A549 (cell line): ENCODE measurements around the gene KCNK2. TPM values are rescaled to one million over a fixed set of nuclear protein-coding genes. Genes with fewer than 3 reads are reported as not detected.

Source experiments
- ATAC-seq, 2 experiments: fragments of 200-7000 bp in 1 of 2; fragments of >200 bp in 1 of 2; cut with Nextera tagmentation in 1 of 2; cut with Tn5 transposase in 1 of 2; 3 replicates each; pipeline versions ENCODE4 v1.8.0 to v1.9.1; 2018 to 2020; ENCODE audit warnings: mild to moderate bottlenecking in 1 of 2, moderate library complexity in 1 of 2
- CTCF ChIA-PET: fragments of 300-600 bp; sonication (Branson Sonifier 250); formaldehyde crosslinking; extraction: SDS; loops from one replicate; lab custom pipeline; 2021; ENCODE audit warnings: antibody characterized with exemption, inconsistent platforms; lab: Yijun Ruan, JAX
- POLR2A ChIA-PET: fragments of 350-600 bp; formaldehyde crosslinking; extraction: SDS; loops from one replicate; lab custom pipeline; 2021; ENCODE audit warnings: antibody characterized with exemption, inconsistent platforms; lab: Yijun Ruan, JAX
- DNase-seq, 2 experiments: peaks; one replicate each; pipeline versions ENCODE4 v3.0.0 to v3.0.0-alpha.2; 2011 to 2016; ENCODE audit warnings: low read depth in 1 of 2, low spot score in 1 of 2
- FAIRE-seq: peaks from 2 replicates; lab custom pipeline; 2011; peaks lifted over from hg19 to GRCh38; lab: Jason Lieb, UNC
- H3K27ac ChIP-seq, 2 experiments: fragments of >200 bp; sonication (Bioruptor Twin); formaldehyde crosslinking; 3 replicates each; pipeline ENCODE4 v1.5.1; 2016 to 2017
- H3K4me1 ChIP-seq: fragments of >200 bp; sonication (Bioruptor Twin); formaldehyde crosslinking; 3 replicates; pipeline ENCODE4 v1.6.1; 2016
- H3K4me2 ChIP-seq: fragments of >200 bp; sonication (Bioruptor Twin); formaldehyde crosslinking; 3 replicates; pipeline ENCODE4 v1.6.1; 2016
- H3K4me3 ChIP-seq: fragments of >200 bp; sonication (Bioruptor Twin); formaldehyde crosslinking; 3 replicates; pipeline ENCODE4 v1.5.1; 2016
- H3K9me3 ChIP-seq: fragments of >200 bp; sonication (Bioruptor Twin); formaldehyde crosslinking; 3 replicates; pipeline ENCODE4 v1.6.1; 2016
- CEBPB ChIP-seq, 2 experiments: fragments of >200 bp in 1 of 2; sonication (Bioruptor Twin) in 1 of 2; formaldehyde crosslinking in 1 of 2; IDR thresholded peaks; 2 replicates each; pipeline ENCODE4 v1.6.1; 2012 to 2016
- CHD2 ChIP-seq: fragments of 150-350 bp; IDR thresholded peaks from 2 replicates; pipeline ENCODE4 v1.6.1; 2014; ENCODE audit warnings: low read length; ENCODE audit not compliant: partially characterized antibody
- CHD4 ChIP-seq: fragments of 200-600 bp; sonication (generic); IDR thresholded peaks from 2 replicates; pipeline ENCODE4 v1.6.1; 2016; ENCODE audit warnings: antibody characterized with exemption, mild to moderate bottlenecking, borderline replicate concordance
- FOSL2 ChIP-seq, 2 experiments: fragments of 450-650 bp in 1 of 2; fragments of >200 bp in 1 of 2; sonication (Bioruptor Twin) in 1 of 2; formaldehyde crosslinking; IDR thresholded peaks; 2 replicates each; pipeline versions ENCODE4 v1.5.0 to v1.6.1; 2016 to 2020; ENCODE audit warnings: mild to moderate bottlenecking in 1 of 2, moderate library complexity in 1 of 2
- HDAC2 ChIP-seq: fragments of 200-600 bp; sonication (generic); IDR thresholded peaks from 2 replicates; pipeline ENCODE4 v1.6.1; 2016
- HEYL ChIP-seq: fragments of 250-450 bp; sonication (Bioruptor Pico); IDR thresholded peaks from 2 replicates; pipeline ENCODE4 v1.8.0; 2021; ENCODE audit warnings: mild to moderate bottlenecking, moderate library complexity
- HOXB5 ChIP-seq: fragments of 250-450 bp; sonication (Bioruptor Pico); IDR thresholded peaks from 2 replicates; pipeline ENCODE4 v1.5.0; 2020; ENCODE audit warnings: mild to moderate bottlenecking, moderate library complexity
- JUN ChIP-seq, 2 experiments: fragments of >200 bp; sonication (Bioruptor Twin); formaldehyde crosslinking; IDR thresholded peaks; 2 replicates in 1 of 2; 3 replicates in 1 of 2; pipeline ENCODE4 v1.6.1; 2016 to 2017
- MAFK ChIP-seq: fragments of 450-650 bp; IDR thresholded peaks from 2 replicates; pipeline ENCODE4 v1.6.1; 2014; ENCODE audit not compliant: partially characterized antibody
- NFE2L2 ChIP-seq: fragments of 150-350 bp; conservative IDR thresholded peaks from 2 replicates; pipeline ENCODE4 v1.6.1; 2014; ENCODE audit warnings: low read length
- NR3C1 ChIP-seq: fragments of >200 bp; sonication (Bioruptor Twin); formaldehyde crosslinking; IDR thresholded peaks from 3 replicates; pipeline ENCODE4 v1.6.1; 2017
- PHF8 ChIP-seq: fragments of 200-600 bp; sonication (generic); IDR thresholded peaks from 2 replicates; pipeline ENCODE4 v1.6.1; 2016; ENCODE audit warnings: low read depth, mild to moderate bottlenecking, antibody characterized with exemption, moderate library complexity, borderline replicate concordance
- RFX5 ChIP-seq: fragments of 450-650 bp; IDR thresholded peaks from 2 replicates; pipeline ENCODE4 v1.7.1; 2014; ENCODE audit warnings: antibody characterized with exemption, mild to moderate bottlenecking, moderate library complexity
- RNF2 ChIP-seq: fragments of 200-600 bp; sonication (generic); IDR thresholded peaks from 2 replicates; pipeline ENCODE4 v1.6.1; 2016; ENCODE audit warnings: low read depth, mild to moderate bottlenecking, antibody characterized with exemption, moderate library complexity, borderline replicate concordance
- SREBF2 ChIP-seq: fragments of 450-650 bp; IDR thresholded peaks from 2 replicates; pipeline ENCODE4 v1.6.1; 2014; ENCODE audit warnings: mild to moderate bottlenecking, moderate library complexity
- TP53 ChIP-seq: fragments of 250-450 bp; sonication (Bioruptor Pico); IDR thresholded peaks from 2 replicates; pipeline ENCODE4 v1.5.0; 2021; ENCODE audit warnings: mild to moderate bottlenecking, moderate library complexity
- ZC3H11A ChIP-seq: fragments of 450-650 bp; IDR thresholded peaks from 2 replicates; pipeline ENCODE4 v1.6.1; 2014; ENCODE audit warnings: antibody characterized with exemption, mild to moderate bottlenecking
- ZNF302 ChIP-seq: fragments of 250-450 bp; sonication (Bioruptor Pico); IDR thresholded peaks from 2 replicates; pipeline ENCODE4 v1.9.0; 2021; ENCODE audit warnings: inconsistent platforms, mild to moderate bottlenecking, moderate library complexity
- WGBS: methylation state at CpG from one replicate; pipeline ENCODE4 v1.1.6; 2017; ENCODE audit errors: missing lambda C conversion rate; 5-methylcytosine and 5-hydroxymethylcytosine counted together
- polyA plus RNA-seq, 4 experiments: library from polyadenylated mRNA; depleted of rRNA in 3 of 4; stranded (reverse); fragments of >200 nt; fragmentation: RNase III in 1 of 4; extraction: RNeasy Plus Mini Kit Qiagen cat#74134 plus additional on column Dnase treatment in 1 of 4; gene quantifications; 2 replicates in 3 of 4; 3 replicates in 1 of 4; pipeline ENCODE4 v1.2.3, GENCODE V29; 2011 to 2017
- TF ChIP-seq, protein P1 (sequence below): fragments of >200 bp; sonication (Bioruptor Twin); formaldehyde crosslinking; IDR thresholded peaks from 2 replicates; pipeline ENCODE4 v1.6.1; 2016
- TF ChIP-seq, protein P2 (sequence below): IDR thresholded peaks from 2 replicates; pipeline ENCODE4 v1.6.1; 2012; ENCODE audit warnings: low read depth, borderline replicate concordance

Gene KCNK2
- polyA plus RNA-seq, 2 of the 4 experiments (the other 2 are of a cell fraction) = 0.04 TPM; not detected in 1

DNA sequence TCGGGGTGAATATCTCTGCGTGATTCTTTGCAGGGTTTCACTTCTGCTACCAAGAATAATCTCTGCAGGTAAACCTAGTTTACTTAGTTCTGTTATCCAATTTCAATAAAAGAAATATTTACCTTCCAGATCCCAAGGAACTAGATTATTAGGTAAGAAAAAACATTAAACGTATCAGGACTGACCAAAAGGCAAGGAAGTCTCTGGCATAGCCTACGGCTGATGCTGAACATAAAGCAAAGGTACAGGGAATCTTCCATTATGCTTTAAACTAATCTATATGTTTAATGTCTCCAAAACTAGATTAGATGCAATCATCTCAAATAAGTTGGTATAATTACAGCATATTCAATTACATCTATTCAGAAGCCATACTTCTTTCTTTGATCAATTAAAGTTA is 168.9 kb downstream of the KCNK2 start:
- FAIRE-seq = no peak
- Histone ChIP-seq H3K4me3 (no peak overlapping the region), H3K4me1 (no peaks in the 10 kb centered on the region), H3K9me3 (no peaks in the 10 kb centered on the region)
- ChIA-PET CTCF (no interaction called here), POLR2A (no interaction called here)
- DNase-seq = no peak
- WGBS = 37% methylated on average over 4 of the region's 4 CpGs
- ATAC-seq = no peak
- no peak for TF ChIP-seq CHD2
- TF ChIP-seq, protein P1, sequence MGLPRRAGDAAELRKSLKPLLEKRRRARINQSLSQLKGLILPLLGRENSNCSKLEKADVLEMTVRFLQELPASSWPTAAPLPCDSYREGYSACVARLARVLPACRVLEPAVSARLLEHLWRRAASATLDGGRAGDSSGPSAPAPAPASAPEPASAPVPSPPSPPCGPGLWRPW = no peak
- TF ChIP-seq PHF8 = no peak
- TF ChIP-seq HOXB5 (CRISPR knock-in tag) = no peak
- no peak for TF ChIP-seq HDAC2
- no peak for TF ChIP-seq MAFK
- no peak for TF ChIP-seq SREBF2
- TF ChIP-seq FOSL2 (IDR thresholded peaks at IDR 0.05) = no peak
- TF ChIP-seq FOSL2 (CRISPR knock-in tag; IDR thresholded peaks at IDR 0.05) = no peak
- no peak for TF ChIP-seq ZNF302
- TF ChIP-seq, all 56 proteins: peak for 0
- no peak overlapping the region for H3K4me2 ChIP-seq
- no peak overlapping the region for H3K27ac ChIP-seq

DNA sequence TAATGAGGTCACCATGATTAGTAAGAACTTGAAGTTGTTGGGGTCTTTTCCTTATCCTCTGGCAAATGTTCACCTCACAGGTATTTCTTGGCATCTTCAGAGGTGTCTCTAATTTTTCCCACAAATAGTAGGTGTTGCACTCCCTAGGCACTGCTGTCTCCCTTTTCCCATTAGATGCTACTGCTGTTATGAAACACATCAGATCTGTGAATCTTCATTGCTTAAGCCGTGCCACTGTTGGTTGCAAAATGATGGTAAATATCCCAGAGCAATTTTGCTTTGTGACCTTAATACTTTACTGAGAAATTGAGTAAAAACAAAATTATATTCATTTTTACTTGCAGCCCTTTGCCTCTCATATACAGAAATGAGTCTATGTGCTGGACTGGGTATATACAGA is 169.6 kb downstream of the KCNK2 start:
- ATAC-seq (no peak), DNase-seq (no peak), FAIRE-seq (no peak)
- TF ChIP-seq TP53 = no peak
- TF ChIP-seq, protein P2, sequence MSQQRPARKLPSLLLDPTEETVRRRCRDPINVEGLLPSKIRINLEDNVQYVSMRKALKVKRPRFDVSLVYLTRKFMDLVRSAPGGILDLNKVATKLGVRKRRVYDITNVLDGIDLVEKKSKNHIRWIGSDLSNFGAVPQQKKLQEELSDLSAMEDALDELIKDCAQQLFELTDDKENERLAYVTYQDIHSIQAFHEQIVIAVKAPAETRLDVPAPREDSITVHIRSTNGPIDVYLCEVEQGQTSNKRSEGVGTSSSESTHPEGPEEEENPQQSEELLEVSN = no peak
- TF ChIP-seq CEBPB (IDR thresholded peaks at IDR 0.05) = no peak
- Histone ChIP-seq H3K4me1 (no peaks in the 10 kb centered on the region), H3K4me3 (no peak overlapping the region), H3K9me3 (no peaks in the 10 kb centered on the region), H3K27ac (no peak overlapping the region), H3K4me2 (no peak overlapping the region)
- POLR2A ChIA-PET = no interaction called here
- CTCF ChIA-PET = no interaction called here
- 3% methylated on average over 1 of the region's 1 CpG for WGBS

DNA sequence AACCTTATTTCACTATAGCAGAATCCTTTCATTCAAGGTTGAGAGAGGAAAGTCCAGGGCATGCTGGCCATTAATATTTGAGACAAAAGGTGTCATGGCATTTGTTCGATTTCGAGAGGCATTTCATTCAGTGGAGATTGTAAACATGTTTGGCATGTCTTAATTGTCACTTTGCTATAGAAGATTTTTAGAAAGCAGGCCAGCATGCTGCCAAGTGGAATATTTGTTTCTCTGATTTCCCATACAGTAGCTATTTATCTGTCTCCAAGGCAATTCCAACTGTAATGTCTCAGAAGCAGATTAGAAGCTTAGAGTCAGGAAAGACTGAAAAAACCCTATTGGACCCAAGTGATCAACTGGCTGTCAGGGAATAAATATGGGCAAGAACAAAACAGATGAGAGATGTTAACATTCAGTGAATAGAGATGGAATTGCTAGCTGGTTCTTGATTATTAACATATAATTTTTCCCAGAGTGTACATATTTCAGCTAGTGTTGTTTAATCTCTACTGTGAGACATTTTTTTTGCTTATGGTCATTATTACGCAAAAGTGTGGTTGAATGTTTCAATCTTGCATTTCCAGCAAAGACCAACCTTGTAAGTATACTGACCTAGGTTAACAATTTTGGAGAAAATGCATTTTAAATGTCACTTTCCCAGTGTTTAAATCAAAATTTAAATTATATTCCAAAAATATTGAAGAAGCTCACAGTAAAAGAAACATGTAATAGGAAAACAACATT is 174.6 kb downstream of the KCNK2 start:
- no peak for ATAC-seq
- WGBS = 21% methylated on average over 3 of the region's 3 CpGs
- TF ChIP-seq RNF2 (no peak), NFE2L2 (no peak)
- no peaks in the 10 kb centered on the region for H3K4me1 ChIP-seq
- H3K4me3 ChIP-seq = no peak overlapping the region
- CTCF ChIA-PET = no interaction called here
- no peaks in the 10 kb centered on the region for H3K9me3 ChIP-seq
- FAIRE-seq = no peak
- H3K27ac ChIP-seq = no peak overlapping the region
- no peak overlapping the region for H3K4me2 ChIP-seq
- DNase-seq = no peak
- POLR2A ChIA-PET = no interaction called here

DNA sequence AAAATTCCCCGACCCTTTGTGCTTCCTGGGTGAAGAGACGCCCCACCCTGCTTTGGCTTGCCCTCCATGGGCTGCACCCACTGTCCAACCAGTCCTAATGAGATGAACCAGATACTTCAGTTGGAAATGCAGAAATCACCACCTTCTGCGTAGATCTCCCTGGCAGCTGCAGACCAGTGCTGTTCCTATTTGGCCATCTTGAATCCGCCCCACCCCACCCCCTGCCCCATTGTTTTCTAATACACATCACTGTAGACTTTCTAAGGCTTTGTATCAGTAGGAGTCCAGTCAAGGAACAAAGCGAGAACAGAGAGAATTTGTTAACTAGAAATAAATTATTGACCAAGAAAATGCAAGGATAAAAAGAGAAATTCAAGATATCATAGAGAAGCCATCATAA is 178.2 kb downstream of the KCNK2 start:
- FAIRE-seq (no peak), DNase-seq (no peak), ATAC-seq (no peak)
- H3K4me1 ChIP-seq = no peaks in the 10 kb centered on the region
- no peak for TF ChIP-seq HEYL (CRISPR knock-in tag)
- no peak for TF ChIP-seq RFX5
- no peak for TF ChIP-seq ZC3H11A
- no peak for TF ChIP-seq CEBPB (IDR thresholded peaks at IDR 0.05)
- WGBS = 20% methylated on average over 5 of the region's 5 CpGs
- CTCF ChIA-PET = no interaction called here
- H3K4me2 ChIP-seq = no peak overlapping the region
- H3K27ac ChIP-seq = no peak overlapping the region
- no peaks in the 10 kb centered on the region for H3K9me3 ChIP-seq
- H3K4me3 ChIP-seq = no peak overlapping the region
- POLR2A ChIA-PET = no interaction called here

DNA sequence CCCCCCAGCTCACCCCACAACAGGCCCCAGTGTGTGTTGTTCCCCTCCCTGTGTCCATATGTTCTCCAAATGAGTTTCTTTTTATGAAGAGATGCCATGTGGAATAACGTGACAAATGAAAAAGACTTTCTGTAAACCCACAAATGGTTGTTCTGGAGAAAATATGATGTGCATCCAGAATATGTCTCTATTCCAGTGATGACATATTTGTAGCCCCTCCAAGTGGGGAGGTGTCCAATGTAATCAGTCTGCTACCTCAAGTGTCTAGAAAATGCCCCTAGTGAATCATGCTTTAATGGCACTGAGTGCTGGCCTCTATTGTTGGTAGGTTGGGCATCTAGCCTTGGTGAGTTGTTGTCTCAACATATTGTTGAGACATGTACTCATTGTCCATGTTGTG is 179.6 kb downstream of the KCNK2 start:
- no peak for FAIRE-seq

More for the DNA sequence above, 179.6 kb downstream of the KCNK2 start:
- ATAC-seq (no peak), DNase-seq (no peak)
- ChIA-PET POLR2A (no interaction called here), CTCF (no interaction called here)
- TF ChIP-seq JUN (IDR thresholded peaks at IDR 0.05) (no peak), NR3C1 (no peak), CHD4 (no peak), MAFK (no peak)
- H3K4me3 ChIP-seq = no peak overlapping the region
- H3K4me1 ChIP-seq = no peaks in the 10 kb centered on the region
- 0% methylated on average over 1 of the region's 1 CpG for WGBS
- H3K9me3 ChIP-seq = no peaks in the 10 kb centered on the region
- H3K4me2 ChIP-seq = no peak overlapping the region
- H3K27ac ChIP-seq = no peak overlapping the region
